ENCODE results near the gene PARD6G.

Gene PARD6G

DNA sequence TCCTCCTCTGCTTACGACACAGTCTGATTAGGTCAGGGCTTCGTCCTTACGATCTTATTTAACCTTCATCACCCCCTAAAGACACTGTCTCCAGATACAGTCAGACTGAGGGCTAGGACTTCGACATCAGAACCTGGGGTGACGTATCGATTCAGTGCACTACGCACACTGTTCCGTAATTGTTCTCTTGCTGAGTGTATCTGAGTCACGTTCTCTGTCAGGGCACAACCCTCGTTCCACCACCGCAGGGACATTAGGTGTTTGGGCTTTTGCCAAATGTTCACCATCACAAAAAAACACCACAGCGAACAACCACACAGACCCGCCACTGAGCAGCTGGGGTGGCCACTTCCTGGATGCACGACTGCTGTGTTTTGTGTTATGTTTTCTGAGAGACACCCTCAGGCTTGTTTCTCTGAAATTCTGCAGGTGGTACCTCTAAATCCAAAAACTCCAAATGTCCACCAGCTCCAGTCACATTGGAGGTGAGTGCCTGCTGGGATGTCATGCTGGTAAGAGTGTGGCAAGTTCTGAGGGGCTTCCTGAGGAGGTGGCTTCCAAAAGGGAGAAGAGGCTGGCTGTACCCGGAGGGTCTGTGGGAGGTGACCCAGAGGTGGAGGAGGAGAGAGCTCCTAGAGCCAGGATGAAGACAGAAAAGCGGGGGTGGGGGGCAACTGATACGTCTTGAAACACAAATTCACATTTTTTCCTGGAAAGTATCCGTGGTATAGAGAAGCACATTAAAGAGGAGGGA is 71.7 kb downstream of the PARD6G start:
- peaks cover 4% of the 10 kb centered on the region for H3K27me3 Mint-ChIP-seq (ENCODE audit: low read depth, poor library complexity)
- DNase-seq = no peak
- peaks cover 10% of the 10 kb centered on the region for H3K36me3 Mint-ChIP-seq (ENCODE audit: low read depth)
- peaks cover 26% of the 10 kb centered on the region for H3K4me1 Mint-ChIP-seq
- no peak for TF ChIP-seq CTCF (IDR thresholded peaks at IDR 0.05)
- peak overlapping the region; percentile 38 for H3K27ac Mint-ChIP-seq
- H3K9me3 Mint-ChIP-seq = no peaks in the 10 kb centered on the region
- no peak overlapping the region for H3K4me3 Mint-ChIP-seq

- peaks cover 4% of the 10 kb centered on the region for H3K27me3 Mint-ChIP-seq (ENCODE audit: low read depth, poor library complexity)
- no peak for TF ChIP-seq CTCF (IDR thresholded peaks at IDR 0.05)
- H3K27ac Mint-ChIP-seq = no peak overlapping the region
- no peak overlapping the region for H3K4me3 Mint-ChIP-seq
- H3K9me3 Mint-ChIP-seq = no peaks in the 10 kb centered on the region
- no peak for DNase-seq
- peaks cover 22% of the 10 kb centered on the region for H3K36me3 Mint-ChIP-seq (ENCODE audit: low read depth)
- H3K4me1 Mint-ChIP-seq = peaks cover 31% of the 10 kb centered on the region
Measured at GRCh38 chr18:80173060-80173459, 74.3 kb downstream of the PARD6G start.

DNA sequence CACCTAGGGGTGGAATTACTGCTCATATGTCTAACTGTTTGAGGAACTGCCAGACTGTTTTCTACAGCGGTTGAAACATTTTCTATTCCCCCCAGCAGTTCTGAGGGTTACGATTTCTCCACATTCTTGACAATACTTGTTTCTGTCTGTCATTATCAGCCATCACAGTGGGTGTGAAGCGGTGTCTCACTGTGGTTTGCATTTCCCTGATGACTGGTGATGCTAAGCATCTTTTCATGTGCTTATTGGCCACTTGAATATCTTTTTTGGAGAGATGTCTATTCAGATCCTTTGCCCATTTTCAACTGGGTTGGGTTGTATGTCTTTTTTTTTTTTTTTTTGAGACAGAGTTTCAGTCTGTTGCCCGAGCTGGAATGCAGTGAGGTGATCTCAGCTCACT is 75.3 kb downstream of the PARD6G start:
- Mint-ChIP-seq H3K4me3 (no peak overlapping the region), H3K27me3 (ENCODE audit: low read depth, poor library complexity) (peaks cover 4% of the 10 kb centered on the region), H3K9me3 (peaks cover 2% of the 10 kb centered on the region), H3K27ac (no peak overlapping the region), H3K36me3 (ENCODE audit: low read depth) (peaks cover 24% of the 10 kb centered on the region), H3K4me1 (peaks cover 27% of the 10 kb centered on the region)
- no peak for TF ChIP-seq CTCF (IDR thresholded peaks at IDR 0.05)
- DNase-seq = no peak

- H3K4me3 Mint-ChIP-seq = no peak overlapping the region
- H3K9me3 Mint-ChIP-seq = peaks cover 9% of the 10 kb centered on the region
- H3K4me1 Mint-ChIP-seq = peaks cover 25% of the 10 kb centered on the region
- H3K36me3 Mint-ChIP-seq (ENCODE audit: low read depth) = peaks cover 32% of the 10 kb centered on the region
- TF ChIP-seq CTCF (IDR thresholded peaks at IDR 0.05) = peak; percentile 86
- peaks cover 4% of the 10 kb centered on the region for H3K27me3 Mint-ChIP-seq (ENCODE audit: low read depth, poor library complexity)
- DNase-seq = peak; percentile 69
- no peak overlapping the region for H3K27ac Mint-ChIP-seq
Measured at GRCh38 chr18:80171054-80171872, 76.1 kb downstream of the PARD6G start.

DNA sequence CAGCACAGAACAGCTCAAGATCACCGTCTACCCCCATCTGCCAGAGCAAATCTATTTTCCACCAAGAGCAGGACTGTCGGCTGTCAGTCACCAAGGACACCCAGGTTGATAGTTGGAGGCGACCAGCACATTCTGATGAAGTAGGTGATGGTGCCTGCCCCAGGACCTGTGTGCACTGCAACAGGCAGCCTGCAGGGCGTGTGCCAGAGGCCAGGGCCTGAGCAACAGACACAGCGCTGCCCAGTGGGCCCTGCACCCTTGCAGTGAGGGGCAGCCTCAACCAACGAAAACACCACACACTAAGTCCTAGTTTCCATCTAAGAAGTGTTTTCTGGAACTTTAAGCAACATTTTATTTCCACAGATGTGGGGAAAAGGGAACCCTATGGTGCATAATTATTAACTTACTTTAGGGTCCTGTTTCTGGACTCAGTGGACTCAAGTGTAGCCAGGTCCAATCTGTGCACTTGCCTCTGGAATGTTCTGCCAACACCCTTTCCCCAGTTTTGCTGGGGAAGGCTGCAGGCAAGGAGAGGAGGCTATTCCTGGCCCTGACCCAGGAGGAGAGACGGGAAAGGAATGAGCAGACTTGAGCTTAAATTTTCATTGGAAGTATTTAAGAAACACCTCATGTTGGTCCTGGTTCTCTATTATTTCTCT is 76.8 kb downstream of the PARD6G start:
- Mint-ChIP-seq H3K4me3 (no peak overlapping the region), H3K27me3 (ENCODE audit: low read depth, poor library complexity) (peaks cover 4% of the 10 kb centered on the region), H3K36me3 (ENCODE audit: low read depth) (peaks cover 38% of the 10 kb centered on the region), H3K9me3 (peaks cover 17% of the 10 kb centered on the region), H3K4me1 (peaks cover 17% of the 10 kb centered on the region), H3K27ac (no peak overlapping the region)
- no peak for DNase-seq
- no peak for TF ChIP-seq CTCF (IDR thresholded peaks at IDR 0.05)
